H1 (cell line): ENCODE measurements around the gene HYDIN. TPM values are rescaled to one million over a fixed set of nuclear protein-coding genes. Genes with fewer than 3 reads are reported as not detected.

Source experiments
- CTCF ChIA-PET: fragments of 300-600 bp; sonication (Branson Sonifier 250); formaldehyde crosslinking; loops from one replicate; lab custom pipeline; 2021; ENCODE audit not compliant: partially characterized antibody; lab: Charles Lee
- POLR2A ChIA-PET: fragments of 300-600 bp; sonication (Branson Sonifier 250); formaldehyde crosslinking; loops from one replicate; lab custom pipeline; 2021; ENCODE audit warnings: inconsistent platforms; ENCODE audit not compliant: partially characterized antibody; lab: Charles Lee
- DNase-seq, 2 experiments: peaks; one replicate each; pipeline versions ENCODE4 v3.0.0 to v3.0.0-alpha.2; 2010 to 2022; ENCODE audit warnings: low spot score in 2 of 2, low read depth in 1 of 2, mixed read lengths in 1 of 2
- FAIRE-seq: peaks from 2 replicates; lab custom pipeline; 2011; peaks lifted over from hg19 to GRCh38; lab: Jason Lieb, UNC
- H2AFZ ChIP-seq: 2 replicates; pipeline ENCODE4 v1.8.1; 2012; ENCODE audit warnings: low read length, inconsistent platforms
- H2AK5ac ChIP-seq: 2 replicates; pipeline ENCODE4 v1.6.1; 2013; ENCODE audit warnings: low read depth, low read length
- H2BK120ac ChIP-seq: replicated peaks from 2 replicates; pipeline ENCODE3; 2013; ENCODE audit warnings: low read depth, low read length, inconsistent platforms
- H2BK12ac ChIP-seq: 2 replicates; pipeline ENCODE4 v1.6.1; 2013; ENCODE audit warnings: low read depth, low read length
- H2BK15ac ChIP-seq: 2 replicates; pipeline ENCODE4 v1.6.1; 2013; ENCODE audit warnings: low read length
- H2BK20ac ChIP-seq: 2 replicates; pipeline ENCODE4 v1.6.1; 2013; ENCODE audit warnings: low read length
- H2BK5ac ChIP-seq: 2 replicates; pipeline ENCODE4 v1.6.1; 2013; ENCODE audit warnings: low read depth, low read length
- H3K14ac ChIP-seq: 2 replicates; pipeline ENCODE4 v1.6.1; 2013; ENCODE audit warnings: inconsistent platforms; ENCODE audit not compliant: insufficient read length
- H3K18ac ChIP-seq: 2 replicates; pipeline ENCODE4 v1.6.1; 2013; ENCODE audit warnings: low read length; ENCODE audit errors: extremely low read depth
- H3K23ac ChIP-seq: 2 replicates; pipeline ENCODE4 v1.6.1; 2013; ENCODE audit warnings: inconsistent platforms; ENCODE audit not compliant: insufficient read length
- H3K23me2 ChIP-seq: 2 replicates; pipeline ENCODE4 v1.6.1; 2013; ENCODE audit warnings: low read depth, low read length
- H3K27ac ChIP-seq: 2 replicates; pipeline ENCODE4 v1.6.1; 2011; ENCODE audit warnings: low read depth, low read length, inconsistent platforms
- H3K27me3 ChIP-seq, 4 experiments: replicated peaks in 1 of 4; 1 replicate in 1 of 4; 2 replicates in 3 of 4; pipeline versions ENCODE4 v1.6.1 to v1.8.1; 2011 to 2013; ENCODE audit warnings: low read length in 3 of 4, mild to moderate bottlenecking in 3 of 4, inconsistent platforms in 2 of 4, mixed read lengths in 2 of 4, moderate library complexity in 1 of 4; ENCODE audit not compliant: control insufficient read depth in 3 of 4, insufficient read depth in 3 of 4; ENCODE audit errors: extremely low read depth in 1 of 4
- H3K36me3 ChIP-seq, 4 experiments: 2 replicates each; pipeline versions ENCODE4 v1.6.1 to v1.8.1; 2011 to 2013; ENCODE audit warnings: mild to moderate bottlenecking in 4 of 4, low read length in 3 of 4, moderate library complexity in 2 of 4, control low read depth in 1 of 4, inconsistent platforms in 1 of 4; ENCODE audit not compliant: insufficient read depth in 4 of 4, control insufficient read depth in 2 of 4
- H3K4ac ChIP-seq: replicated peaks from 2 replicates; pipeline ENCODE3; 2013; ENCODE audit warnings: low read length, low read depth, mixed read lengths, inconsistent platforms; ENCODE audit not compliant: insufficient read length
- H3K4me1 ChIP-seq, 4 experiments: replicated peaks in 1 of 4; 1 replicate in 1 of 4; 2 replicates in 3 of 4; pipeline versions ENCODE4 v1.6.1 to v1.8.1; 2011 to 2013; ENCODE audit warnings: low read length in 3 of 4, inconsistent platforms in 2 of 4, mixed read lengths in 1 of 4; ENCODE audit not compliant: insufficient read depth in 4 of 4, control insufficient read depth in 3 of 4
- H3K4me2 ChIP-seq, 2 experiments: 2 replicates each; pipeline versions ENCODE4 v1.6.1 to v1.8.1; 2011 to 2013; ENCODE audit warnings: low read depth in 2 of 2, low read length in 2 of 2, control low read depth in 1 of 2, inconsistent platforms in 1 of 2, mild to moderate bottlenecking in 1 of 2; ENCODE audit not compliant: insufficient read depth in 1 of 2
- H3K4me3 ChIP-seq, 4 experiments: fragments of 200-600, 300-600 bp in 1 of 4; sonication (generic), shearing (Covaris generic), sonication (Bioruptor Twin) in 1 of 4; 2 replicates each; pipeline versions ENCODE4 v1.5.1 to v1.8.1; 2011 to 2016; ENCODE audit warnings: low read length in 4 of 4, low read depth in 3 of 4, control low read depth in 2 of 4, inconsistent platforms in 2 of 4, mild to moderate bottlenecking in 2 of 4, mixed read lengths in 1 of 4, moderate library complexity in 1 of 4; ENCODE audit not compliant: insufficient read depth in 2 of 4; ENCODE audit errors: extremely low read depth in 1 of 4
- H3K56ac ChIP-seq: replicated peaks from 2 replicates; pipeline ENCODE3; 2013; ENCODE audit warnings: low read depth, mild to moderate bottlenecking, mixed read lengths, low read length, inconsistent platforms; ENCODE audit not compliant: insufficient read length
- H3K79me1 ChIP-seq: 2 replicates; pipeline ENCODE4 v1.6.1; 2013; ENCODE audit warnings: low read depth, low read length, control low read depth
- H3K79me2 ChIP-seq, 2 experiments: 2 replicates each; pipeline versions ENCODE4 v1.6.1 to v1.8.1; 2012 to 2013; ENCODE audit warnings: low read length in 2 of 2, mild to moderate bottlenecking in 2 of 2, inconsistent platforms in 1 of 2; ENCODE audit not compliant: insufficient read depth in 2 of 2, control insufficient read depth in 1 of 2
- H3K9ac ChIP-seq, 4 experiments: replicated peaks in 1 of 4; 1 replicate in 1 of 4; 2 replicates in 3 of 4; pipeline versions ENCODE4 v1.6.1 to v1.8.1; 2011 to 2013; ENCODE audit warnings: low read depth in 3 of 4, low read length in 3 of 4, control low read depth in 2 of 4, mild to moderate bottlenecking in 2 of 4, moderate library complexity in 2 of 4, inconsistent platforms in 1 of 4; ENCODE audit errors: extremely low read depth in 1 of 4
- H3K9me3 ChIP-seq, 2 experiments: 2 replicates each; pipeline versions ENCODE4 v1.6.1 to v1.8.1; 2012 to 2013; ENCODE audit warnings: mild to moderate bottlenecking in 2 of 2, moderate library complexity in 2 of 2, control low read depth in 1 of 2, inconsistent platforms in 1 of 2, low read depth in 1 of 2, low read length in 1 of 2, mixed read lengths in 1 of 2; ENCODE audit not compliant: insufficient read depth in 2 of 2
- H4K20me1 ChIP-seq, 2 experiments: replicated peaks in 1 of 2; 2 replicates each; pipeline versions ENCODE3 to v1.8.1; 2011 to 2013; ENCODE audit warnings: inconsistent platforms in 2 of 2, low read length in 2 of 2, mild to moderate bottlenecking in 1 of 2; ENCODE audit not compliant: insufficient read depth in 2 of 2, control insufficient read depth in 1 of 2
- H4K5ac ChIP-seq: 2 replicates; pipeline ENCODE4 v1.6.1; 2013; ENCODE audit warnings: low read length, low read depth, mixed read lengths, inconsistent platforms; ENCODE audit not compliant: insufficient read length
- H4K8ac ChIP-seq: 2 replicates; pipeline ENCODE4 v1.8.0; 2013; ENCODE audit warnings: mild to moderate bottlenecking, moderate library complexity, low read length, inconsistent platforms; ENCODE audit not compliant: insufficient read depth; ENCODE audit errors: extremely low read depth
- H4K91ac ChIP-seq: replicated peaks from 2 replicates; pipeline ENCODE3; 2013; ENCODE audit warnings: low read length, mixed read lengths, inconsistent platforms; ENCODE audit not compliant: insufficient read length
- FOSL1 ChIP-seq: IDR thresholded peaks from 2 replicates; pipeline ENCODE4 v1.6.1; 2011; ENCODE audit warnings: mild to moderate bottlenecking, low read depth, low read length, moderate library complexity; ENCODE audit not compliant: insufficient read depth
- KDM1A ChIP-seq: fragments of 200-600, 300-600 bp; sonication (generic); IDR thresholded peaks from 2 replicates; pipeline ENCODE4 v1.7.1; 2016; ENCODE audit warnings: mild to moderate bottlenecking, low read length, borderline replicate concordance
- POU5F1 ChIP-seq: IDR thresholded peaks from 2 replicates; pipeline ENCODE4 v1.6.1; 2011; ENCODE audit warnings: low read depth, mild to moderate bottlenecking, low read length, moderate library complexity
- RBBP5 ChIP-seq: IDR thresholded peaks from 2 replicates; pipeline ENCODE4 v1.7.1; 2012; ENCODE audit warnings: low read depth, mild to moderate bottlenecking, inconsistent platforms, low read length, moderate library complexity, borderline replicate concordance
- WGBS, 2 experiments: shearing (Covaris generic) in 1 of 2; methylation state at CpG; one replicate each; pipeline versions ENCODE4 v1.1.6 to v1.1.7; 2013 to 2015; ENCODE audit warnings: low lambda C conversion rate in 2 of 2, mixed read lengths in 2 of 2, inconsistent platforms in 1 of 2, low coverage in 1 of 2, missing lambda C conversion rate in 1 of 2; ENCODE audit not compliant: insufficient replicate concordance in 2 of 2, insufficient coverage in 1 of 2, insufficient read length in 1 of 2; ENCODE audit errors: extremely low coverage in 1 of 2, missing lambda C conversion rate in 1 of 2; 5-methylcytosine and 5-hydroxymethylcytosine counted together
- polyA plus RNA-seq, 7 experiments: library from polyadenylated mRNA; depleted of rRNA in 3 of 7; stranded (reverse) in 5 of 7; unstranded in 2 of 7; fragments of >200 nt in 5 of 7; fragments of 200-250 nt in 2 of 7; gene quantifications; 1 replicate in 5 of 7; 2 replicates in 1 of 7; 4 replicates in 1 of 7; pipeline versions ENCODE4 v1.2.1 to v1.2.3, GENCODE V29; 2011 to 2013; ENCODE audit warnings: missing spikeins in 2 of 7, mixed read lengths in 2 of 7
- total RNA-seq: library from RNA; stranded (reverse); fragmentation: NEBNext Ultra II Directional; extraction: Animal tissue kit (Norgen Biotek cat#: 25700); gene quantifications from 2 replicates; pipeline ENCODE4 v1.2.1, GENCODE V29; 2021

The HYDIN gene
- total and polyA plus RNA-seq, 2 of the 8 experiments (the other 6 are each of a cell fraction or from before 2014, with no cell fraction given): 1.1 to 1.8 TPM

- no peak for TF ChIP-seq POU5F1
- TF ChIP-seq FOSL1: no peak
- peak; percentile 28; the same call in 1 of the 2 replicates for TF ChIP-seq KDM1A
- TF ChIP-seq RBBP5: no peak
- H3K4ac ChIP-seq: no peak overlapping the region
- no peak overlapping the region for H2BK15ac ChIP-seq
- DNase-seq: no peak
- H3K18ac ChIP-seq: no peak overlapping the region
- H2AFZ ChIP-seq: no peak overlapping the region
- H3K27ac ChIP-seq: no peak overlapping the region
- H3K23ac ChIP-seq: no peak overlapping the region
- no peak overlapping the region for H2BK12ac ChIP-seq
- peaks cover 4% of the 10 kb centered on the region for H3K23me2 ChIP-seq
- WGBS, 2 experiments: 85% methylated on average over 1 of the region's 1 CpG; no CpG with 5 or more reads in 1 of the 2 experiments
- no peaks in the 10 kb centered on the region for H4K20me1 ChIP-seq
- H3K79me1 ChIP-seq: no peaks in the 10 kb centered on the region
- H4K8ac ChIP-seq: no peak overlapping the region
- POLR2A ChIA-PET: no interaction called here
- H3K79me2 ChIP-seq: no peaks in the 10 kb centered on the region
- H3K56ac ChIP-seq: no peak overlapping the region
- no peak overlapping the region for H4K91ac ChIP-seq
- H2AK5ac ChIP-seq: no peak overlapping the region
- no peak overlapping the region for H2BK120ac ChIP-seq
- no peak overlapping the region for H2BK5ac ChIP-seq
- no peak overlapping the region; a peak in 1 of 4 replicates for H3K4me2 ChIP-seq
- CTCF ChIA-PET: interaction anchor here (1.2 kb wide), 1 partner anchor 81 kb away, joined by 4 read pairs; no protein-coding TSS in a partner anchor
- FAIRE-seq: no peak
- H3K14ac ChIP-seq: no peak overlapping the region
- no peaks in the 10 kb centered on the region; a peak in 1 of 7 replicates for H3K27me3 ChIP-seq
- H3K36me3 ChIP-seq: no peaks in the 10 kb centered on the region; a peak in 1 of 8 replicates
- H4K5ac ChIP-seq: no peak overlapping the region
- H3K4me1 ChIP-seq: peaks cover 0 to 3% (median 0%) of the 10 kb centered on the region in 4 experiments; a peak in 1 of 7 replicates
- H3K4me3 ChIP-seq: no peak overlapping the region
- H3K9me3 ChIP-seq: peaks cover 12 to 20% of the 10 kb centered on the region in 2 experiments
- H2BK20ac ChIP-seq: no peak overlapping the region
- no peak overlapping the region for H3K9ac ChIP-seq
These were observed 1.2 kb downstream of the HYDIN start for GRCh38 chr16:71229344-71229743.
